ENCODE measurements around the gene RNF41.

RNF41 gene

DNA sequence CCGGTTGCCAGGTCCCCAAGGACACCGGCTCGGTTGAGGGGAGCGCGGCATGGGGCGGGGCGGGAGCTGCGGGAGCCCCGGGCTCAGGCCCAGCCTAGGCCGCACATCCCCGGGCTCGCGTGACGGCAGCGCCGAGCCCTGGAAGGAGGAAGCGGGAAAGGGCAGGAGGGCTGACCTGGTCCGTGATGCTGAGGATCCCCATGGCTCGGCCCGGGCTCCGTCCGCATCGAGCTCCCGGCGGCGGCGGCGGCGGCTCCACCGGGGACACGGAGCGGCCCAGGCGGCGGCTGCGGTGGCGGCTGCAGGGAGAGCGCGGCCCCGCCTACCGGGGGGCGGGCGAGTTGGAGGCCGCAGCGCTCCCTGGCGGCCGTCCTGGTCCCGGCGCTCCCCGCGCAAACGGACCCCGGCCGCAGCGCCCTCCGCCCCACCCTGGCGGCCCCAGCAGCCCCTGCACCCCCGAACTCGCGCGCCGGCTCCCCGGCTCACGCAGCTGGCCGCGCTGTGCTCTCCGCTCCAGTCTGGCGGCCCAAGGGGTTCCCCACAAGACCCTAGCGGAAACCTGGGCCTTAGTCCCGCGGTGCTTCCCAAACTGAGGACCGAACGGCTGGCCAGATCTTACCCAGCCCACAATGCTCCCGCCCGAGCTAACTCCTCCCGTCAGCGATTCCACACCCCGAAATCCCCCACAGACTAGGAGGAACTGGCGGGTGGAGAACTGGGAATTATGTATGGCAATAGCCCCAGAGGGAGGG is 36.5 kb upstream of the RNF41 start, which contains the start of gene ANKRD52:
TSS of gene ANKRD52 (minus strand) at position 317 of the 752 bp plus-strand sequence. CDS start at position 202, 115 bp downstream.
- Histone ChIP-seq H3K27me3 (ENCODE audit: insufficient read depth, poor library complexity, severe bottlenecking) (no peaks in the 10 kb centered on the region), H3K36me3 (ENCODE audit: low read depth) (peaks cover 37% of the 10 kb centered on the region), H3K4me1 (ENCODE audit: insufficient read depth, poor library complexity, severe bottlenecking) (peaks cover 14% of the 10 kb centered on the region), H3K4me3 (ENCODE audit: severe bottlenecking) (peak within 1 kb of the TSS; percentile 96), H3K27ac (ENCODE audit: poor library complexity, severe bottlenecking) (peak within 1 kb of the TSS; percentile 69), H3K9me3 (ENCODE audit: severe bottlenecking) (no peaks in the 10 kb centered on the region)
- ATAC-seq (ENCODE audit: low read depth), result peak; percentile 71
- TF ChIP-seq, protein P1, sequence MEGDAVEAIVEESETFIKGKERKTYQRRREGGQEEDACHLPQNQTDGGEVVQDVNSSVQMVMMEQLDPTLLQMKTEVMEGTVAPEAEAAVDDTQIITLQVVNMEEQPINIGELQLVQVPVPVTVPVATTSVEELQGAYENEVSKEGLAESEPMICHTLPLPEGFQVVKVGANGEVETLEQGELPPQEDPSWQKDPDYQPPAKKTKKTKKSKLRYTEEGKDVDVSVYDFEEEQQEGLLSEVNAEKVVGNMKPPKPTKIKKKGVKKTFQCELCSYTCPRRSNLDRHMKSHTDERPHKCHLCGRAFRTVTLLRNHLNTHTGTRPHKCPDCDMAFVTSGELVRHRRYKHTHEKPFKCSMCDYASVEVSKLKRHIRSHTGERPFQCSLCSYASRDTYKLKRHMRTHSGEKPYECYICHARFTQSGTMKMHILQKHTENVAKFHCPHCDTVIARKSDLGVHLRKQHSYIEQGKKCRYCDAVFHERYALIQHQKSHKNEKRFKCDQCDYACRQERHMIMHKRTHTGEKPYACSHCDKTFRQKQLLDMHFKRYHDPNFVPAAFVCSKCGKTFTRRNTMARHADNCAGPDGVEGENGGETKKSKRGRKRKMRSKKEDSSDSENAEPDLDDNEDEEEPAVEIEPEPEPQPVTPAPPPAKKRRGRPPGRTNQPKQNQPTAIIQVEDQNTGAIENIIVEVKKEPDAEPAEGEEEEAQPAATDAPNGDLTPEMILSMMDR (IDR thresholded peaks at IDR 0.05; ENCODE audit: poor library complexity, severe bottlenecking), result peak; percentile 95
- no peak for DNase-seq (ENCODE audit: low spot score)

DNA sequence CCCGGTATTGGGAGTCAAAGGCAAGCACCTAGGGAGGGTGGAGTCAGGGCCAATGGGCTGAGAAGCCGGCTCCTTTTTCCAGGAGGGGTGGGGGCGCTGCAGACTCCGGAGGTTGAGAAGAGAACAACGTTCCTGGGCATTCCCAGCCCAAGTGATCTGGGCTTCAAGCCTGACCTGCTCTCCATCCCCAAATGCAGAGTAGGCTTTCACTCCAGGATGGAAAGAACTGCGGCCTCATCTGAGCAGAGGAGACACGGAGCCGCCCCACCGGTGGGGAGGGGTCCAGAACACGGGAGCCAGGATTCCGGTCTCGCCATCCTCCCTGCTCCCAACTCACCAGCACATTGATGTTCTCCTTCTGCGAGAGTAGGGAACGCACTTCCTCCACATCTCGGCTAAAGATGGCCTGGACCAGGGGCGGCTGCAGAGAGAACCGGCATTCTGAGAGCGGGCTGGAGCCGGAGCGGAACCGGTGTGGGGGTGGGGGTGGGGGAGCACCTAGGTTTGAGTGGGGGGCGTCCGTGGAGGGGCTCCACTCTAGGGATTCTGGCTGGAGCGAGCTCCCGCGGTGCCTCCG is 35.9 kb upstream of the RNF41 start:
- Histone ChIP-seq H3K36me3 (ENCODE audit: low read depth) (peaks cover 44% of the 10 kb centered on the region), H3K4me1 (ENCODE audit: insufficient read depth, poor library complexity, severe bottlenecking) (peaks cover 14% of the 10 kb centered on the region), H3K27ac (ENCODE audit: poor library complexity, severe bottlenecking) (peak overlapping the region; percentile 69), H3K27me3 (ENCODE audit: insufficient read depth, poor library complexity, severe bottlenecking) (no peaks in the 10 kb centered on the region), H3K9me3 (ENCODE audit: severe bottlenecking) (no peaks in the 10 kb centered on the region), H3K4me3 (ENCODE audit: severe bottlenecking) (peak overlapping the region; percentile 96)
- DNase-seq (ENCODE audit: low spot score) (no peak), ATAC-seq (ENCODE audit: low read depth) (peak; percentile 38)
- TF ChIP-seq, protein P1 (IDR thresholded peaks at IDR 0.05; ENCODE audit: poor library complexity, severe bottlenecking), result no peak

DNA sequence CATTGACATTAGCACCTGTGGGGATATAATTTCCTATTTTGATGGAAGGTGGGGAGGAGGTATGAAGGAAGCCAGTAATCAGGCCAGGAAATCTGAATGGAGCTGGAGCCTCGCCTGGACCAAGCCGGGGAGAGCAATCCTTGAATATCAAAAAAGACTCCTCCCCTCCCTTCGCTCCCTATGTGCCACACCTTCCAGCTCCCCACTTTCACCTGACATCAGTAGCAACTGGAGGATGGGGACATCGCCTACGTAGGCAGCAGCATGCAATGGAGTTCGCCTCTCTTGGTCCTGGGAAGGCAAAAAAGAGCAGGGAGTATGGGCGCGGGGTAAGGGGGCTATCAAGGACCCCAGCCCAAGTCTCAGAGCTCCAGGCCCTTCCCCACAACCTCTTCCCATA is 35.3 kb upstream of the RNF41 start:
- Histone ChIP-seq H3K9me3 (ENCODE audit: severe bottlenecking) (no peaks in the 10 kb centered on the region), H3K4me3 (ENCODE audit: severe bottlenecking) (peak overlapping the region; percentile 96), H3K4me1 (ENCODE audit: insufficient read depth, poor library complexity, severe bottlenecking) (peaks cover 12% of the 10 kb centered on the region), H3K27me3 (ENCODE audit: insufficient read depth, poor library complexity, severe bottlenecking) (no peaks in the 10 kb centered on the region), H3K27ac (ENCODE audit: poor library complexity, severe bottlenecking) (peak overlapping the region; percentile 69), H3K36me3 (ENCODE audit: low read depth) (peaks cover 47% of the 10 kb centered on the region)
- DNase-seq (ENCODE audit: low spot score) (no peak), ATAC-seq (ENCODE audit: low read depth) (no peak)
- TF ChIP-seq, protein P1 (IDR thresholded peaks at IDR 0.05; ENCODE audit: poor library complexity, severe bottlenecking), result no peak

DNA sequence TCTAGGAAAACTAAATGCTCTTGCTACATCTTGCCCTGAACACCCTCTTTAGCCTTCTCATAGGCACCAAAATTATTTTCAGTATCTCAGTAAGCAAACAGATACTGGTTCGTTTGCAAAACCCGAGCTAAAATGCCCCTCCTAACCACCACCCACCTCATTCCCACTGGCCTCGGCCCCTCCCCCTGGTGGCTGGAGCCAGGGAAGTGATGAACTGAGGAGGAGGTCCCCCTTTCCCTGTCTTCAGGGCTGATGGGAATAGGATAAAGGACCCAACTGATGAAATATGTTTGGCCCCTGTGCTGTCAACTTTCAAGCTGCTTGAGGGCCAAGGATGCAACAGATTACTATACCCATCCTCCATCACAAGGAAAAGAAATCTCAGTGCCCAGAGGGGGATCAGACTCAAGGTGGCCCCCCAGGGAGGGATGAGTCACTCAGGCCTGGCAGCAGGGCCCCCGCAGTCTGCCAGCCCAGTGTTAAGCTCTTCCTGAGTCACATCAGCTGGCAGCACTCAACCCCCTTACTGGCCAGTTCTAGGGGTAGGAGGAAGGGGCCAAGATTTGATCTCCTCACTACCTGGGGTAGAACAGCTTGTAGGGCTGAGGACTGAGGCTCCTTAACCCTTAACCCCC is 34.7 kb upstream of the RNF41 start:
- Histone ChIP-seq H3K27ac (ENCODE audit: poor library complexity, severe bottlenecking) (no peak overlapping the region), H3K4me3 (ENCODE audit: severe bottlenecking) (no peak overlapping the region), H3K27me3 (ENCODE audit: insufficient read depth, poor library complexity, severe bottlenecking) (no peaks in the 10 kb centered on the region), H3K9me3 (ENCODE audit: severe bottlenecking) (no peaks in the 10 kb centered on the region), H3K4me1 (ENCODE audit: insufficient read depth, poor library complexity, severe bottlenecking) (peaks cover 6% of the 10 kb centered on the region), H3K36me3 (ENCODE audit: low read depth) (peaks cover 52% of the 10 kb centered on the region)
- ATAC-seq (ENCODE audit: low read depth), result no peak
- DNase-seq (ENCODE audit: low spot score), result no peak
- TF ChIP-seq, protein P1 (IDR thresholded peaks at IDR 0.05; ENCODE audit: poor library complexity, severe bottlenecking), result no peak

All from RWPE2 (cell line).